BLaER1 (cell line): ENCODE data around the gene MOXD1.

Source experiments
- H3K27ac ChIP-seq: shearing (Covaris generic); formaldehyde crosslinking; 2 replicates; pipeline ENCODE4 v1.8.1; 2022
- H3K27me3 ChIP-seq: shearing (Covaris generic); formaldehyde crosslinking; 2 replicates; pipeline ENCODE4 v1.8.1; 2022
- H3K36me3 ChIP-seq: shearing (Covaris generic); formaldehyde crosslinking; 2 replicates; pipeline ENCODE4 v1.8.1; 2022
- H3K4me1 ChIP-seq: shearing (Covaris generic); formaldehyde crosslinking; 2 replicates; pipeline ENCODE4 v1.8.1; 2022
- H3K4me2 ChIP-seq: shearing (Covaris generic); formaldehyde crosslinking; 2 replicates; pipeline ENCODE4 v1.8.1; 2022
- H3K4me3 ChIP-seq: shearing (Covaris generic); formaldehyde crosslinking; 2 replicates; pipeline ENCODE4 v1.8.1; 2022
- H3K9ac ChIP-seq: shearing (Covaris generic); formaldehyde crosslinking; 2 replicates; pipeline ENCODE4 v1.8.1; 2022
- H3K9me3 ChIP-seq: shearing (Covaris generic); formaldehyde crosslinking; 2 replicates; pipeline ENCODE4 v1.8.1; 2022
- H4K20me1 ChIP-seq: shearing (Covaris generic); formaldehyde crosslinking; 2 replicates; pipeline ENCODE4 v1.8.1; 2022
- Cebpa-rat ChIP-seq: shearing (Covaris generic); IDR thresholded peaks from 2 replicates; pipeline ENCODE4 v1.8.1; 2022

Gene MOXD1

GRCh38 chr6:132381381-132381780 is 19.9 kb downstream of the MOXD1 start:
- Histone ChIP-seq H3K36me3 (no peaks in the 10 kb centered on the region), H4K20me1 (no peaks in the 10 kb centered on the region), H3K4me3 (no peak overlapping the region), H3K4me1 (no peaks in the 10 kb centered on the region), H3K9ac (no peak overlapping the region), H3K9me3 (no peaks in the 10 kb centered on the region), H3K27ac (no peak overlapping the region), H3K4me2 (no peak overlapping the region), H3K27me3 (no peaks in the 10 kb centered on the region)
- no peak for TF ChIP-seq Cebpa-rat

GRCh38 chr6:132380358-132381029 is 20.8 kb downstream of the MOXD1 start:
- no peak for TF ChIP-seq Cebpa-rat

GRCh38 chr6:132369526-132369925 is 31.7 kb downstream of the MOXD1 start:
- H3K27me3 ChIP-seq: no peaks in the 10 kb centered on the region
- no peak overlapping the region for H3K4me3 ChIP-seq
- H3K27ac ChIP-seq: no peak overlapping the region
- no peak overlapping the region for H3K9ac ChIP-seq
- no peaks in the 10 kb centered on the region for H3K4me1 ChIP-seq
- H3K36me3 ChIP-seq: no peaks in the 10 kb centered on the region
- H3K4me2 ChIP-seq: no peak overlapping the region
- H4K20me1 ChIP-seq: no peaks in the 10 kb centered on the region
- TF ChIP-seq Cebpa-rat: no peak
- no peaks in the 10 kb centered on the region for H3K9me3 ChIP-seq

More at GRCh38 chr6:132380358-132381029, 20.8 kb downstream of the MOXD1 start:
- H3K4me3 ChIP-seq: no peak overlapping the region
- no peak overlapping the region for H3K4me2 ChIP-seq
- no peak overlapping the region for H3K9ac ChIP-seq
- H3K4me1 ChIP-seq: no peaks in the 10 kb centered on the region
- no peaks in the 10 kb centered on the region for H3K27me3 ChIP-seq
- no peaks in the 10 kb centered on the region for H4K20me1 ChIP-seq
- no peaks in the 10 kb centered on the region for H3K9me3 ChIP-seq
- no peaks in the 10 kb centered on the region for H3K36me3 ChIP-seq
- no peak overlapping the region for H3K27ac ChIP-seq

GRCh38 chr6:132368916-132369481 is 32.3 kb downstream of the MOXD1 start:
- Histone ChIP-seq H3K9ac (no peak overlapping the region), H3K9me3 (no peaks in the 10 kb centered on the region), H3K4me1 (no peaks in the 10 kb centered on the region), H3K27me3 (no peaks in the 10 kb centered on the region), H3K4me3 (no peak overlapping the region), H3K27ac (no peak overlapping the region), H4K20me1 (no peaks in the 10 kb centered on the region), H3K36me3 (no peaks in the 10 kb centered on the region), H3K4me2 (no peak overlapping the region)
- no peak for TF ChIP-seq Cebpa-rat

- Histone ChIP-seq H3K9ac (no peak overlapping the region), H3K9me3 (no peaks in the 10 kb centered on the region), H3K27ac (no peak overlapping the region), H3K27me3 (no peaks in the 10 kb centered on the region), H3K4me2 (no peak overlapping the region), H3K4me1 (peaks cover 23% of the 10 kb centered on the region), H4K20me1 (no peaks in the 10 kb centered on the region), H3K36me3 (no peaks in the 10 kb centered on the region), H3K4me3 (no peak overlapping the region)
- no peak for TF ChIP-seq Cebpa-rat
Measured at GRCh38 chr6:132365281-132365907, 35.9 kb downstream of the MOXD1 start.

- H3K27me3 ChIP-seq: no peaks in the 10 kb centered on the region
- no peaks in the 10 kb centered on the region for H3K36me3 ChIP-seq
- no peak overlapping the region for H3K27ac ChIP-seq
- no peak for TF ChIP-seq Cebpa-rat
- no peaks in the 10 kb centered on the region for H4K20me1 ChIP-seq
- no peak overlapping the region for H3K4me3 ChIP-seq
- H3K9me3 ChIP-seq: no peaks in the 10 kb centered on the region
- peaks cover 31% of the 10 kb centered on the region for H3K4me1 ChIP-seq
- no peak overlapping the region for H3K9ac ChIP-seq
- H3K4me2 ChIP-seq: no peak overlapping the region
Measured at GRCh38 chr6:132364306-132365074, 36.8 kb downstream of the MOXD1 start.

GRCh38 chr6:132362442-132363185 is 38.7 kb downstream of the MOXD1 start:
- peaks cover 34% of the 10 kb centered on the region for H3K4me1 ChIP-seq
- no peak overlapping the region for H3K4me3 ChIP-seq
- no peaks in the 10 kb centered on the region for H3K36me3 ChIP-seq
- H3K9me3 ChIP-seq: 0 out of 2 replicates have a peak, but pooled peaks cover 3% of the 10 kb centered on the region
- H3K9ac ChIP-seq: no peak overlapping the region
- H4K20me1 ChIP-seq: no peaks in the 10 kb centered on the region
- H3K4me2 ChIP-seq: peak overlapping the region; percentile 7; the same call in 1 of the 2 replicates
- no peak overlapping the region for H3K27ac ChIP-seq
- no peaks in the 10 kb centered on the region for H3K27me3 ChIP-seq
- no peak for TF ChIP-seq Cebpa-rat

GRCh38 chr6:132361101-132361500 is 40.2 kb downstream of the MOXD1 start:
- Histone ChIP-seq H3K27ac (no peak overlapping the region), H3K27me3 (no peaks in the 10 kb centered on the region), H3K4me2 (peak overlapping the region; percentile 48), H4K20me1 (no peaks in the 10 kb centered on the region), H3K9ac (no peak overlapping the region), H3K9me3 (0 out of 2 replicates have a peak, but pooled peaks cover 3% of the 10 kb centered on the region), H3K4me1 (peaks cover 47% of the 10 kb centered on the region), H3K4me3 (no peak overlapping the region), H3K36me3 (no peaks in the 10 kb centered on the region)
- TF ChIP-seq Cebpa-rat: no peak

GRCh38 chr6:132359886-132360285 is 41.4 kb downstream of the MOXD1 start:
- peaks cover 55% of the 10 kb centered on the region for H3K4me1 ChIP-seq
- no peak overlapping the region for H3K9ac ChIP-seq
- H3K36me3 ChIP-seq: no peaks in the 10 kb centered on the region
- peaks cover 14% of the 10 kb centered on the region for H3K9me3 ChIP-seq
- no peaks in the 10 kb centered on the region for H3K27me3 ChIP-seq
- TF ChIP-seq Cebpa-rat: no peak
- no peaks in the 10 kb centered on the region for H4K20me1 ChIP-seq
- H3K4me3 ChIP-seq: no peak overlapping the region
- H3K27ac ChIP-seq: no peak overlapping the region
- H3K4me2 ChIP-seq: peak overlapping the region; percentile 48; the same call in 1 of the 2 replicates
